Gastroesophageal sphincter (tissue), 3 donors: ENCODE data around the gene PODN.

Experiments
- CTCF ChIP-seq, 4 experiments: fragments of 200-600 bp in 2 of 4; fragments of 450-650 bp in 2 of 4; sonication (generic) in 1 of 4; IDR thresholded peaks; one replicate each; pipeline ENCODE4 v1.5.1; 2017 to 2019; ENCODE audit warnings: antibody characterized with exemption in 4 of 4, mild to moderate bottlenecking in 2 of 4, moderate library complexity in 2 of 4
- POLR2A ChIP-seq, 2 donors: fragments of 450-650 bp; IDR thresholded peaks; one replicate each; pipeline ENCODE4 v1.6.1; 2017; ENCODE audit warnings: antibody characterized with exemption in 2 of 2, mild to moderate bottlenecking in 2 of 2, moderate library complexity in 1 of 2
- POLR2AphosphoS5 ChIP-seq: sonication (generic); formaldehyde crosslinking; IDR thresholded peaks from one replicate; pipeline ENCODE4 v1.6.1; 2017; ENCODE audit warnings: antibody characterized with exemption

- no peak for TF ChIP-seq POLR2AphosphoS5
- TF ChIP-seq CTCF (IDR thresholded peaks at IDR 0.05): no peak
- TF ChIP-seq POLR2A (IDR thresholded peaks at IDR 0.05): no peak
Measured at GRCh38 chr1:53131590-53131938, 69.6 kb downstream of the PODN start.
